H1 (cell line): ENCODE results near the gene TENT4A. TPM values are rescaled to one million over a fixed set of nuclear protein-coding genes. Genes with fewer than 3 reads are reported as not detected.

ENCODE experiments used
- CHD7 ChIP-seq: fragments of 300-600 bp; sonication (generic); IDR thresholded peaks from 2 replicates; pipeline ENCODE4 v1.7.1; 2012; ENCODE audit warnings: low read length, moderate library complexity, mild to moderate bottlenecking, inconsistent platforms; ENCODE audit not compliant: insufficient replicate concordance
- GABPA ChIP-seq: IDR thresholded peaks from 2 replicates; pipeline ENCODE4 v1.6.1; 2011; ENCODE audit warnings: mild to moderate bottlenecking, low read length, moderate library complexity, borderline replicate concordance; ENCODE audit not compliant: insufficient read depth
- GTF2F1 ChIP-seq: IDR thresholded peaks from 2 replicates; pipeline ENCODE4 v1.6.1; 2012; ENCODE audit warnings: low read depth, low read length, improper control_type of control experiment, borderline replicate concordance
- JUND ChIP-seq: IDR thresholded peaks from 2 replicates; pipeline ENCODE4 v1.6.1; 2011; ENCODE audit warnings: mild to moderate bottlenecking, improper control_type of control experiment, low read length
- PHF8 ChIP-seq: fragments of 200-600 bp; sonication (generic); conservative IDR thresholded peaks from 2 replicates; pipeline ENCODE4 v1.7.1; 2012; ENCODE audit warnings: low read depth, mild to moderate bottlenecking, inconsistent platforms, low read length, moderate library complexity
- SIRT6 ChIP-seq: IDR thresholded peaks from one replicate; pipeline ENCODE4 v1.7.1; 2012; ENCODE audit warnings: low read length, inconsistent platforms
- SP2 ChIP-seq: IDR thresholded peaks from 2 replicates; pipeline ENCODE4 v1.6.1; 2012; ENCODE audit warnings: mild to moderate bottlenecking, low read length, inconsistent platforms
- SP4 ChIP-seq: IDR thresholded peaks from 2 replicates; pipeline ENCODE4 v1.6.1; 2012; ENCODE audit warnings: low read length, inconsistent platforms
- TAF7 ChIP-seq: optimal IDR thresholded peaks from 2 replicates; pipeline ENCODE3; 2011; ENCODE audit warnings: low read depth, mild to moderate bottlenecking, inconsistent platforms, low read length, moderate library complexity, borderline replicate concordance
- ZNF274 ChIP-seq: IDR thresholded peaks from 2 replicates; pipeline ENCODE4 v1.7.0; 2012; ENCODE audit warnings: low read length, borderline replicate concordance; ENCODE audit errors: extremely low read depth
- polyA plus RNA-seq, 7 experiments: library from polyadenylated mRNA; depleted of rRNA in 3 of 7; stranded (reverse) in 5 of 7; unstranded in 2 of 7; fragments of >200 nt in 5 of 7; fragments of 200-250 nt in 2 of 7; gene quantifications; 1 replicate in 5 of 7; 2 replicates in 1 of 7; 4 replicates in 1 of 7; pipeline versions ENCODE4 v1.2.1 to v1.2.3, GENCODE V29; 2011 to 2013; ENCODE audit warnings: missing spikeins in 2 of 7, mixed read lengths in 2 of 7
- total RNA-seq: library from RNA; stranded (reverse); fragmentation: NEBNext Ultra II Directional; extraction: Animal tissue kit (Norgen Biotek cat#: 25700); gene quantifications from 2 replicates; pipeline ENCODE4 v1.2.1, GENCODE V29; 2021

The TENT4A gene
- total and polyA plus RNA-seq, 2 of the 8 experiments (the other 6 are each of a cell fraction or from before 2014, with no cell fraction given): 8.9 to 25.1 TPM

GRCh38 chr5:6725421-6725820, 12.2 kb downstream of the TENT4A start (continued):
- TF ChIP-seq CHD7 (no peak), PHF8 (no peak), SIRT6 (no peak), JUND (no peak), SP2 (no peak), GABPA (no peak), TAF7 (no peak), GTF2F1 (no peak), ZNF274 (no peak), SP4 (no peak)
- TF ChIP-seq, all 59 proteins: peak for 0
